PFSK-1 (cell line): Measurements from ENCODE around the gene HOXB3.

Experiments used
- FOXP2 ChIP-seq: optimal IDR thresholded peaks from 2 replicates; pipeline ENCODE3; 2011; ENCODE audit warnings: borderline replicate concordance, control low read depth, inconsistent platforms; ENCODE audit not compliant: insufficient read depth; ENCODE audit errors: extremely low read length, extremely low read depth
- POLR2AphosphoS5 ChIP-seq: IDR thresholded peaks from 2 replicates; pipeline ENCODE4 v1.6.1; 2012; ENCODE audit warnings: low read depth, mild to moderate bottlenecking, control low read depth, low read length, moderate library complexity
- REST ChIP-seq, 2 experiments: IDR thresholded peaks; 2 replicates each; pipeline versions ENCODE4 v1.6.1 to v1.8.0; 2011 to 2012; ENCODE audit warnings: low read depth in 2 of 2, low read length in 2 of 2, control low read depth in 1 of 2, inconsistent platforms in 1 of 2, mild to moderate bottlenecking in 1 of 2, moderate library complexity in 1 of 2; ENCODE audit not compliant: insufficient read depth in 1 of 2
- SIN3A ChIP-seq: IDR thresholded peaks from 2 replicates; pipeline ENCODE4 v1.6.1; 2012; ENCODE audit warnings: mild to moderate bottlenecking, low read length, moderate library complexity, borderline replicate concordance; ENCODE audit not compliant: insufficient read depth
- TAF1 ChIP-seq: IDR thresholded peaks from 2 replicates; pipeline ENCODE4 v1.6.1; 2012; ENCODE audit warnings: low read length, control low read depth, borderline replicate concordance; ENCODE audit not compliant: insufficient read depth

Gene HOXB3

DNA sequence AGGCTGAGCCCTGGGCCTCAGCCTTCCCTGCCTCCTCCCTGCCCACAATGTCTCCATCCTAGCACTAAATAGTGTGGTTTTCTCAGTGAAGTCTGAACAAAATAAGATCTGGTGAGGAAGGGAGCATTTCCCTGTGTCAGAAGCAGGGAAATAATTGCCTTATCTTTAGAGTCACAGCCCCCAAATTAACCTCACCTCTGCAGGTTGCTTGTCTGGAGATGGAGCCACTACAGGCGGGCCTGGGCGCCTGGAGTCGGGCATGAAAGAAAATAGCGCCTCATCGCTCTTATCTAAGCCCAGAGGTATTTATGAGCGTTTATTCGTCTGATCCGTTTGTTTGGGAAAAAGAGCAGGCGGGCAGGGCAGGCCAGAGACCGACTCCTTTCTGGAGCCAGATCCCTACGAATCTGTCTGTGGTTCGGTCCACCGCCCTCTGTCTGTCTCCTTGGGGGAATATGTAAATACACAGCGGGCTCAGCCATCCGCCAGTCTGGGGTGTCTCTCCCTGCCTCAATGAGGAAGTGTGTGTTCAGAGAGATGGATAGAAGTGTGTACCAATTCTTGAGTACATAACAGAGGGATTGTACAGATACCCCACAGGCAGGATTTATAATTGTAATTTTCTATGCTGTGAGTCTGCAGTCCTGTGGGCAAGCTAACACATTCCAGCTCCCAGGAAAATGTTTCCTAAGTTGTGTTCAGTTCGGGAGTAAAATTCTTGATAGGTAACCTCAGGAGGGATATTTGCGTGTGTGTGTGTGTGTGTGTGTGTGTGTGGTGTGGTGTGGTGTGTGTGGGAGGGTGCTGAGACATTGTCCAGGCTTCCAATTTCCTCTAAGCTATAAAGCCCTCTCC lies 10.4 kb upstream of the HOXB3 start:
- no peak for TF ChIP-seq FOXP2
- no peak for TF ChIP-seq TAF1
- TF ChIP-seq POLR2AphosphoS5: no peak
- TF ChIP-seq SIN3A: no peak
- no peak for TF ChIP-seq REST (IDR thresholded peaks at IDR 0.05; ENCODE audit: insufficient read depth in 1 of 2, low read depth in 2 of 2, low read length in 2 of 2)

DNA sequence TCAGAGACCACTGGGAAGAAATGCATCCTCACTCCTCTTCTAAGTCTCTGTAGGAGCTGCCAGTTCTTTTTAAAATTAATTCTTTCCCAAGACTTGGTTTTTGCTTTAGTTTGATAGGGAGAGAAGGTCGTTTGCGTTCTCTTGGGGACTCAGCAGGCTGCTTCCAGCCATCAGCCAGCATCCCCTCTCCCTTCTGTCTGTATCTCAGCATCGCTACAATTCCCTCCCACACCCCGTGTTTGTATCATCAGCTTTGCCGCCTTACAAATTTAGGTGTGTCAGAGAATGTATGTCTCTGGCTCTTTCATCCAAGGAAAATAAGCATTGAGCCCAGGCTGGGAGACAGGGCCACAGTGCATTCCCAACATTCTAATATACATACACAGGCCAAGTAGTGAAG lies 9.3 kb upstream of the HOXB3 start:
- TF ChIP-seq TAF1: no peak
- TF ChIP-seq FOXP2: no peak
- TF ChIP-seq POLR2AphosphoS5: no peak
- TF ChIP-seq SIN3A: no peak
- no peak for TF ChIP-seq REST (IDR thresholded peaks at IDR 0.05; ENCODE audit: insufficient read depth in 1 of 2, low read depth in 2 of 2, low read length in 2 of 2)

GRCh38 chr17:48598736-48599135 lies 8.7 kb upstream of the HOXB3 start:
- TF ChIP-seq REST (IDR thresholded peaks at IDR 0.05; ENCODE audit: insufficient read depth in 1 of 2, low read depth in 2 of 2, low read length in 2 of 2): no peak
- no peak for TF ChIP-seq TAF1
- TF ChIP-seq POLR2AphosphoS5: no peak
- no peak for TF ChIP-seq SIN3A
- TF ChIP-seq FOXP2: no peak

DNA sequence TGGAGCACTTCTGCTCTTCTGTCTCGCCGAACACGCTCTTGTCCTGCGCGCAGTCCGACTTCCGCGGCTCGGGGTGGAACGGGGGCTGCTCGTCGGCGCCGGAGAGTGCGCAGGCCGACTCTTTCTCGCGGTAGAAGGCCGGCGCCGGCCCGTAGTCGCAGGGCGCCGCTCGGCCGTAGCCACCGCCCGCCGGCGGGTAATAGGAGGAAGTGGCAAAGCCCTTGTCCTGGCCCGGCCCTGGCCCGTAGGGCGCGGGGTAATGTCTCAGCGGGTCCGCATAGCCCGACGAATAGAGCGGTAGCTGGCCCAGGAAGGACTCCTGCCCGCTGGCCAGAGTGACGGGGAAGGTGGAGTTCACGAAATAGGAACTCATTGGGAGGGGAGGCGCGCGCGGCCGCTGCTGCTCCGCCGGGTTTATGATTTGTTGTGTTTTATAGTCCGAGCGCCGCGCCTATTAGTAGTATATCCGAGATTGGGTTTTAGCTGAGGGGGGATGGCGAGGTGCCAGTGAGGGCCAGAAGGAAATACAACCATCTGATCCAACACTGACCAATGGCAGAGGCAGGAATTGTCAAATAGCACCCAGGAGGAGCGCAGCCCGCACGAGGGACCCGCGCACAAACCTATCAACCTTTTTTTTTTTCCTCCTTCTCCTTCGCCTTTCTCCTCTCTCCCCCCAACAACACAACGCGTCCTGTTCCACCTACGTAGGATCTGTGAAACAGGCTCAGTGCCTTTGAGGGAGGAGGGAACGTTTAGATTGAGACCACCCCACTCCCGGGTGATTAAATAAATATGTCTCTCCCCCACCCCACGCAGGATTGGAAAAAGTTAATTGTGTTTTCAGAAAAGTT lies 8.0 kb upstream of the HOXB3 start:
- TF ChIP-seq FOXP2 (no peak), POLR2AphosphoS5 (no peak), TAF1 (no peak), REST (IDR thresholded peaks at IDR 0.05; ENCODE audit: insufficient read depth in 1 of 2, low read depth in 2 of 2, low read length in 2 of 2) (no peak), SIN3A (no peak)

- TF ChIP-seq FOXP2: no peak
- no peak for TF ChIP-seq SIN3A
Observed at GRCh38 chr17:48597528-48597777, 7.4 kb upstream of the HOXB3 start.
